ENCODE measurements around the gene RIOX2. TPM values are rescaled to one million over a fixed set of nuclear protein-coding genes. Genes with fewer than 3 reads are reported as not detected.

RIOX2 gene
- total and polyA plus RNA-seq, 2 donors (not counting 1 experiment from before 2014, with no cell fraction given), result 18.5 to 23.6 TPM

GRCh38 chr3:97999994-98000393 is 27.8 kb upstream of the RIOX2 start:
- H3K4me3 ChIP-seq (ENCODE audit: control extremely low read depth in 1 of 5, extremely low read depth in 1 of 5, insufficient read depth in 1 of 5, low read depth in 2 of 5, low read length in 4 of 5), result no peak overlapping the region
- Mint-ChIP-seq H3K9me3 (ENCODE audit: insufficient read depth) (no peaks in the 10 kb centered on the region), H3K27ac (no peak overlapping the region), H3K4me1 (peaks cover 17% of the 10 kb centered on the region), H3K27me3 (no peaks in the 10 kb centered on the region), H3K4me3 (no peak overlapping the region)
- no peaks in the 10 kb centered on the region for H3K36me3 ChIP-seq (replicated peaks in 1 of 2; ENCODE audit: control extremely low read depth in 1 of 2, control insufficient read depth in 1 of 2, extremely low read depth in 1 of 2, insufficient read depth in 2 of 2, low read length in 1 of 2)
- ATAC-seq (ENCODE audit: low read depth) (no peak), DNase-seq (no peak)
- WGBS (ENCODE audit: insufficient coverage), result 67% methylated on average over 1 of the region's 1 CpG
- no peaks in the 10 kb centered on the region for H3K79me2 ChIP-seq (ENCODE audit: control insufficient read depth, insufficient read depth, low read length)
- H2AFZ ChIP-seq (ENCODE audit: insufficient read depth, low read depth, low read length, poor library complexity, severe bottlenecking), result no peak overlapping the region
- no peak for TF ChIP-seq CTCF (IDR thresholded peaks at IDR 0.05)
- TF ChIP-seq EZH2 (IDR thresholded peaks at IDR 0.05; ENCODE audit: borderline replicate concordance, insufficient read depth, low read depth, low read length, poor library complexity, severe bottlenecking), result no peak
- intact Hi-C loops (cut with micrococcal nuclease), result no loop called here
- no peak overlapping the region for H3K4me2 ChIP-seq (replicated peaks; ENCODE audit: low read depth, low read length, poor library complexity, severe bottlenecking)
- no peaks in the 10 kb centered on the region for H3K27me3 ChIP-seq (replicated peaks in 1 of 4; ENCODE audit: control extremely low read depth in 1 of 4, control insufficient read depth in 3 of 4, insufficient read depth in 4 of 4, low read length in 3 of 4)
- H3K4me1 ChIP-seq (ENCODE audit: control insufficient read depth in 2 of 2, insufficient read depth in 2 of 2, low read length in 2 of 2), result peaks cover 8 to 18% of the 10 kb centered on the region in 2 donors
- no peaks in the 10 kb centered on the region for H3K9me3 ChIP-seq (ENCODE audit: control extremely low read depth in 1 of 3, control insufficient read depth in 2 of 3, insufficient read depth in 1 of 3, low read length in 2 of 3)
- ChIA-PET CTCF (interaction anchor here (1.1 to 1.4 kb wide), 2 partner anchors 16 to 23 kb away, joined by 3 to 5 read pairs; no protein-coding TSS in a partner anchor), POLR2A (no interaction called here)
- H4K20me1 ChIP-seq (ENCODE audit: control insufficient read depth, insufficient read depth, low read length, poor library complexity, severe bottlenecking), result no peaks in the 10 kb centered on the region
- H3K27ac ChIP-seq (ENCODE audit: low read length in 2 of 2), result no peak overlapping the region
- H3K9ac ChIP-seq (ENCODE audit: low read length), result no peak overlapping the region

GRCh38 chr3:97999103-97999502 is 26.9 kb upstream of the RIOX2 start:
- ChIA-PET POLR2A (no interaction called here), CTCF (interaction anchor here (1.1 kb wide), 1 partner anchor 24 kb away, joined by 5 read pairs; no protein-coding TSS in a partner anchor)
- no peak overlapping the region for H3K4me3 Mint-ChIP-seq
- Histone ChIP-seq H3K4me2 (replicated peaks; ENCODE audit: low read depth, low read length, poor library complexity, severe bottlenecking) (no peak overlapping the region), H3K4me1 (ENCODE audit: control insufficient read depth in 2 of 2, insufficient read depth in 2 of 2, low read length in 2 of 2) (peaks cover 8 to 9% of the 10 kb centered on the region in 2 donors), H3K9me3 (ENCODE audit: control extremely low read depth in 1 of 3, control insufficient read depth in 2 of 3, insufficient read depth in 1 of 3, low read length in 2 of 3) (no peaks in the 10 kb centered on the region), H2AFZ (ENCODE audit: insufficient read depth, low read depth, low read length, poor library complexity, severe bottlenecking) (no peak overlapping the region), H3K27ac (ENCODE audit: low read length in 2 of 2) (no peak overlapping the region), H4K20me1 (ENCODE audit: control insufficient read depth, insufficient read depth, low read length, poor library complexity, severe bottlenecking) (no peaks in the 10 kb centered on the region), H3K36me3 (replicated peaks in 1 of 2; ENCODE audit: control extremely low read depth in 1 of 2, control insufficient read depth in 1 of 2, extremely low read depth in 1 of 2, insufficient read depth in 2 of 2, low read length in 1 of 2) (no peaks in the 10 kb centered on the region), H3K27me3 (replicated peaks in 1 of 4; ENCODE audit: control extremely low read depth in 1 of 4, control insufficient read depth in 3 of 4, insufficient read depth in 4 of 4, low read length in 3 of 4) (no peaks in the 10 kb centered on the region), H3K4me3 (ENCODE audit: control extremely low read depth in 1 of 5, extremely low read depth in 1 of 5, insufficient read depth in 1 of 5, low read depth in 2 of 5, low read length in 4 of 5) (no peak overlapping the region), H3K9ac (ENCODE audit: low read length) (no peak overlapping the region), H3K79me2 (ENCODE audit: control insufficient read depth, insufficient read depth, low read length) (no peaks in the 10 kb centered on the region)
- no peak for TF ChIP-seq CTCF (IDR thresholded peaks at IDR 0.05)
- TF ChIP-seq EZH2 (IDR thresholded peaks at IDR 0.05; ENCODE audit: borderline replicate concordance, insufficient read depth, low read depth, low read length, poor library complexity, severe bottlenecking), result no peak
- ATAC-seq (ENCODE audit: low read depth), result no peak
- peaks cover 9% of the 10 kb centered on the region for H3K4me1 Mint-ChIP-seq
- intact Hi-C loops (cut with micrococcal nuclease), result no loop called here
- H3K27ac Mint-ChIP-seq, result no peak overlapping the region
- no peak for DNase-seq
- no peaks in the 10 kb centered on the region for H3K9me3 Mint-ChIP-seq (ENCODE audit: insufficient read depth)
- 95% methylated on average over 3 of the region's 5 CpGs for WGBS (ENCODE audit: insufficient coverage)
- peaks cover 4% of the 10 kb centered on the region for H3K27me3 Mint-ChIP-seq

Measured in B cell (primary cell).